ENCODE measurements around the gene SPAG17.

The SPAG17 gene

GRCh38 chr1:118154220-118154619, 30.8 kb downstream of the SPAG17 start:
- Histone ChIP-seq H3K36me3 (ENCODE audit: low read length) (no peaks in the 10 kb centered on the region), H2AFZ (ENCODE audit: low read depth, low read length, severe bottlenecking) (no peak overlapping the region), H3K79me2 (ENCODE audit: insufficient read depth, low read length) (no peaks in the 10 kb centered on the region), H3K27me3 (ENCODE audit: low read length) (no peaks in the 10 kb centered on the region), H3K9me2 (replicated peaks; ENCODE audit: insufficient read depth, low read length) (no peaks in the 10 kb centered on the region), H3K27ac (ENCODE audit: low read depth, low read length) (no peak overlapping the region), H3F3A (ENCODE audit: insufficient read depth) (no peaks in the 10 kb centered on the region), H3K4me2 (ENCODE audit: low read depth, low read length, poor library complexity, severe bottlenecking) (no peak overlapping the region), H4K20me1 (ENCODE audit: low read depth, low read length) (no peaks in the 10 kb centered on the region), H3K9ac (ENCODE audit: low read length) (no peak overlapping the region), H3K4me3 (ENCODE audit: insufficient read depth, low read length, poor library complexity, severe bottlenecking) (no peak overlapping the region), H3K9me3 (ENCODE audit: insufficient read depth, low read length) (no peaks in the 10 kb centered on the region)
- no peak for TF ChIP-seq EZH2phosphoT487 (conservative IDR thresholded peaks at IDR 0.05; ENCODE audit: low read length)

DNA sequence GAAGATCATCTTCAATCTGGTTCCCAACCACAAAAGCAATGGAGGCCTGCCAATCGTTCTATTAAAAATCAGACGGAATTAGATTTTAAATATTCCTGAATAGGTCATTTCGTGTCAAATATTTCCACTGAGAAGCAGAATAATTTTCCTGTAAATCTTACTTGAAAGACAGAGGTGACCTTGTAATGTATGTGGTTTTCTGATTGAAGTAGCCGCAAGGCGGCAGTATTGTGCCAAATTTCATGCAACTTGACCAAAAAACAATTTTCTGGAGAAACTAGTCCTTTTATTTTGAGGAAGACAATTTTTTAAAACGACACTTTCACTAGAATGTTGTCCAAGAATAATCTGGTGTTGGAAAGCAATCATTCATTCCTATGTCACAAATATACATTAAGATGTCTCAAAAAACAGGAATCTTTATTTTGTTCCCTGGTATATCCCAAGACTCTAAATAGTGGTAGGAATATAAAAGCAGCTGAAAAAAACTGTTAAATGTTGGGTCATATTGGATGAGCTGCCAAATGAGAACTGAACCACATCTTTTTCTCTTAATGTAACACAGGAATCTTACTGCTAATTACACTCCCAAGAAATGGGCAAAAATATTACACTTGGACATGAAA, 33.6 kb downstream of the SPAG17 start:
- Histone ChIP-seq H3K79me2 (ENCODE audit: insufficient read depth, low read length) (no peaks in the 10 kb centered on the region), H3K4me3 (ENCODE audit: insufficient read depth, low read length, poor library complexity, severe bottlenecking) (no peak overlapping the region), H3K4me2 (ENCODE audit: low read depth, low read length, poor library complexity, severe bottlenecking) (no peak overlapping the region), H3K9me2 (replicated peaks; ENCODE audit: insufficient read depth, low read length) (no peaks in the 10 kb centered on the region), H3K9me3 (ENCODE audit: insufficient read depth, low read length) (no peaks in the 10 kb centered on the region), H4K20me1 (ENCODE audit: low read depth, low read length) (no peaks in the 10 kb centered on the region), H3F3A (ENCODE audit: insufficient read depth) (no peaks in the 10 kb centered on the region), H3K36me3 (ENCODE audit: low read length) (no peaks in the 10 kb centered on the region), H2AFZ (ENCODE audit: low read depth, low read length, severe bottlenecking) (no peak overlapping the region), H3K27ac (ENCODE audit: low read depth, low read length) (no peak overlapping the region), H3K9ac (ENCODE audit: low read length) (no peak overlapping the region), H3K27me3 (ENCODE audit: low read length) (no peaks in the 10 kb centered on the region)
- TF ChIP-seq EZH2phosphoT487 (conservative IDR thresholded peaks at IDR 0.05; ENCODE audit: low read length) (no peak), CTCF (IDR thresholded peaks at IDR 0.05; ENCODE audit: insufficient read depth, low read length, poor library complexity, severe bottlenecking) (peak; percentile 57)

DNA sequence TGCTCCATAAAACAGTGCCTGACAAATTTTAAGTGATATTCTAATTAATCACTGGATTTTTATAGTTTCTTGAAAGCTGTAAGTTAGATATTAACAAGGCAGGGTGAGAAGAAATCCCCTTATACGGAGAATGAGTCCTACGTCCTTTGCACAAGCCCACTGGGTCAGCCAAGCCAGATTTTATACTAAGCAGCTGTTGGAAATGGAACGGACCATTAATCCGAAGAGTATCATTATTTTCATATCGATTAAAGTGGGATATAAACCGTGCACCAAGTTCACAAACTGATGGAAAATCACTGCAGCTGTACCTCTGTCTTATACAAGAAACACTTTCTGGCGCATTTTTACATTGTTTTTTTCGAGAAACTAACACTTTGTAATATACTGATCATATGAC, 35.2 kb downstream of the SPAG17 start:
- no peak overlapping the region for H3K27ac ChIP-seq (ENCODE audit: low read depth, low read length)
- no peak overlapping the region for H2AFZ ChIP-seq (ENCODE audit: low read depth, low read length, severe bottlenecking)
- no peaks in the 10 kb centered on the region for H3F3A ChIP-seq (ENCODE audit: insufficient read depth)
- no peak overlapping the region for H3K4me3 ChIP-seq (ENCODE audit: insufficient read depth, low read length, poor library complexity, severe bottlenecking)
- H3K9me3 ChIP-seq (ENCODE audit: insufficient read depth, low read length): no peaks in the 10 kb centered on the region
- H3K4me2 ChIP-seq (ENCODE audit: low read depth, low read length, poor library complexity, severe bottlenecking): no peak overlapping the region
- no peaks in the 10 kb centered on the region for H3K27me3 ChIP-seq (ENCODE audit: low read length)
- H3K79me2 ChIP-seq (ENCODE audit: insufficient read depth, low read length): no peaks in the 10 kb centered on the region
- H3K36me3 ChIP-seq (ENCODE audit: low read length): no peaks in the 10 kb centered on the region
- TF ChIP-seq CTCF (IDR thresholded peaks at IDR 0.05; ENCODE audit: insufficient read depth, low read length, poor library complexity, severe bottlenecking) (no peak), EZH2phosphoT487 (conservative IDR thresholded peaks at IDR 0.05; ENCODE audit: low read length) (no peak)
- no peaks in the 10 kb centered on the region for H4K20me1 ChIP-seq (ENCODE audit: low read depth, low read length)
- no peak overlapping the region for H3K9ac ChIP-seq (ENCODE audit: low read length)
- H3K9me2 ChIP-seq (replicated peaks; ENCODE audit: insufficient read depth, low read length): no peaks in the 10 kb centered on the region

- TF ChIP-seq CTCF (IDR thresholded peaks at IDR 0.05; ENCODE audit: insufficient read depth, low read length, poor library complexity, severe bottlenecking) (no peak), EZH2phosphoT487 (conservative IDR thresholded peaks at IDR 0.05; ENCODE audit: low read length) (no peak)
- no peaks in the 10 kb centered on the region for H3K36me3 ChIP-seq (ENCODE audit: low read length)
These were observed 37.0 kb downstream of the SPAG17 start for GRCh38 chr1:118148034-118148433.

More at GRCh38 chr1:118148034-118148433, 37.0 kb downstream of the SPAG17 start:
- Histone ChIP-seq H3K4me2 (ENCODE audit: low read depth, low read length, poor library complexity, severe bottlenecking) (no peak overlapping the region), H3F3A (ENCODE audit: insufficient read depth) (no peaks in the 10 kb centered on the region), H3K27ac (ENCODE audit: low read depth, low read length) (no peak overlapping the region), H3K9me2 (replicated peaks; ENCODE audit: insufficient read depth, low read length) (no peaks in the 10 kb centered on the region), H4K20me1 (ENCODE audit: low read depth, low read length) (no peaks in the 10 kb centered on the region), H3K4me3 (ENCODE audit: insufficient read depth, low read length, poor library complexity, severe bottlenecking) (no peak overlapping the region), H3K9me3 (ENCODE audit: insufficient read depth, low read length) (no peaks in the 10 kb centered on the region), H3K79me2 (ENCODE audit: insufficient read depth, low read length) (no peaks in the 10 kb centered on the region), H3K27me3 (ENCODE audit: low read length) (no peaks in the 10 kb centered on the region), H2AFZ (ENCODE audit: low read depth, low read length, severe bottlenecking) (no peak overlapping the region), H3K9ac (ENCODE audit: low read length) (no peak overlapping the region)
